GM18907 (cell line): Measurements from ENCODE around the gene TAF1B.

Source experiments
- ATAC-seq: cut with Tn5 transposase; IDR thresholded peaks from one replicate; pipeline ENCODE4 v1.9.1; 2021; ENCODE audit warnings: mild to moderate bottlenecking, moderate library complexity; ENCODE audit not compliant: unreplicated experiment

TAF1B gene

DNA sequence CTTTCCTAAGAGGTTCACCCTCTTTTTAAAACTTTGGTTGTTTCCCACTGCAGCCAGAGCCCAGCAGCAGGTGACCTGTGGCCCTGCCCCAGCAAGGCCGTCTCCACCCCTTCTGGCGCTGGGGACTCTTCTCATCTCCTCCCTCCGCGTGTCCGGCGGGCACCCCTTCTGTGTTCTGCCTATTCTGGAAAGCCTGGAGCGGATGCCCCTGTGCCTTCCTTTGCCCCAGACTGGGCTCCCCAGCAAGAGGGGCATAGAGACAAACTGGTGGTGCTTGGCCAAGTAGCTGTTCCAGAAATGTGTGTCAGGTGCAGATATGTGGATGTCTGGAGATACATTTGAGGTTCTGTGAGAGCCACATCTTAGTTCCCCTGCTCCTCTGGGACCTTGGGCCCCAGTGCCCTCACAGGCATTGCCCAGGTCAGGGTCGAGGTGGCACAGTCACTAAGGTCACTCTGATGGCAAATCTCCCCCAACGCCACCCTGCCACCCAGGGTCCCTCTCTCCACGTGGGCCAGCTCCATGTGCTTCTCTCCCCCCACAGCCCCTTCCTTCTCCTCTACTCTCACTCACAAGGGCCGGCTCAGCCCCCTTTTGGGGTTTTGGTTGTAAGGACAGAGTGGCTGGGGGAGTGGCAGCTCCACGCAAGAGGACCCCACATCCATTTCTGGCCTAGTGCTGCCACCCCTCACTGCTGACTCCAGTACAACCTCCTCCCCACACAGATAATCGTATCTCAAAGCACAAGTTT, 35.5 kb upstream of the TAF1B start:
- ATAC-seq: no peak

DNA sequence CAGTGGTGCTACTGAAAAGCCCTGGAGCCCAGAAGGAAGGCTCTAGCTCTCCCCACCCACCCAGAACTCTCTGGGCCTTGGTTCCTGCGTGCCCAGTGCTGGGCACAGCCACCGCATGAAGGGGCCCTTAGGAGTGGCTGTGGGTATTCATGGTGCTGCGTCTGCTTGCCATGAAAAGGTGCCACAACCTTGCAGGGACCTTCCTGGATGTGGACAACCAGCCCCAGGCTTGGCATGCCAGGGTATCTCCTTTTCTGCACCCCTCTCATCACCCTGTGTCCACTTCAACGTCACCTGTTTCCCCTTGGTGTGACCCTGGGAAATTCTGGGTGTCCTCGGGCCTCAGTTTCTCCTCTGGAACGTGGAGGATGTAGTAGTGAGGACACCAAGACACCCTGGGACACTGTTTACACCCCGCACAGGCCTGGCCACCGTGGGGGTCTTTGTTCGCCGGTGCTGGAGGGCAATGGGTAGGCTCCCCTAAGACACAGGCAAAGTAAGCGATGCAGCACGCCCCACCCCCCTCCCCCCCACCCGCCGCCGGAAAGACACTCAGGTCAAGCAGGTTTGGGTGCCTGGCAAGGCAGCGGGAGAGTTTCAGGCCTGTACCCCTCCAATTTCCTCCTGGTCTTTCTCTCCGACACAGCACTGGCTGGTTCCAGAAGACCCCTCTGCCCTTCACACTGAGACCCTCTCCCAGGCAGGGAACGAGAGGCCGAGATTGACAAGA, 34.8 kb upstream of the TAF1B start:
- ATAC-seq: no peak

DNA sequence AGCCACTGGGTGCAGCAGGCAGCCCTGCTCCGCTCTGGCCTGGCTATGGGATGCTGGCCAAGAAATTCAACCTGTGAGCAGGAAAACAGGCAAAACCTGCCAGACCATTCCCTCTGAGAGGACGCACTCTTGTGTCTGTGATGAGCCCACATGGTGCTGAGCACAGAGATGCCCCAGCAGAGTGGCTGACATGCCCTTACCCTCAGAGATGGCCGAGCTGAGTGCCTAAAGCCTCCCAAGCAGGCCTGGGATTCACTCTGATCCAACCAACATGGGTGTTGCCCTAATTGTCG, 34.3 kb upstream of the TAF1B start:
- no peak for ATAC-seq

DNA sequence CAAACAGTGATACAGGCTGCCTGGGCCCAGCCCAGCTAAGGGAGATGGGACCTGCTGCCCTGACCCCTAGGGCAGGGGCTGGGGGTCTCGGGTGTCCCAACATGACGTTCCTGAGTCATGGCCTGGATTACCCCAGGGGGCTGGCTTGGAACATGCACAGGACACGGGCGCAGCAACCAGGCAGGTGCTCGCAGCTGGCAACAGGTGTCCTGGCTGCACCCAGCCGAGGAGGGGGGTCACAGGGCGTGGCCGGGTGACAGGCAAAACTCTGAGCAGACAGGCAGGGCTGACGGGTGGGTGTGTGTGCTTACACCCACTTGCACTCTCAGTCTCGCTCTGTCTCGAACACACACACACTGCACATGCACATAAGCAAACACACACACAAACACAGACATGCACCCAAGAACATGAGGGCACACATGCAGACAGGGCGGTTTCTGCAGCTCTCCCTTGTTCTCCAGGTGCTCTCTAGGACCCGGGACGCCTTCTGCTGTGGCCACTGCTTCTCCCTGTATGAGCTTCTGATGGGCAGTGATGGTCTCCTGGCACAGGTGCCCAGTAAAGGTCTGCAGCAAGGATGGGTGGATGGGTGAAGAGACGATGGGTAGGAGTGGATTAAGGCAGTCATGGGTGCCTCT, 33.7 kb upstream of the TAF1B start:
- ATAC-seq: no peak

DNA sequence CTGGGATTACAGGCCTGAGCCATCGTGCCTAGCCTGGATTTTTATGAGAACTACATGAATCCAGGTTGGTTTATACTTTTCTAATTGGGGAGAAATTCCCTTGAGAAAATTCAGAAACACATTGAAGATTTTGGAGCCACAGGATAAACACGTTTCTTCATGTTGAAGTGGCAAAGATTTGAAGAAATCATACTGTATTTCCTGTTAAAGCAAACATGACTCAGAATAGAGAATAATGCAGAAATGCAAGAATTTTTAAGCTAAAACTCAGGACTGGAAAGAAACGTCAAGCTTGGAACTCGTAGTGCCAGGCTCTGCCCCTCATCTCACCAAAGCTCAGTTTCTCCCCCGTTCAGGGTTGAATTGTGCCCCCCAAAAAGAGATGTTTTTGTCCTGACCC, 32.1 kb upstream of the TAF1B start:
- no peak for ATAC-seq

DNA sequence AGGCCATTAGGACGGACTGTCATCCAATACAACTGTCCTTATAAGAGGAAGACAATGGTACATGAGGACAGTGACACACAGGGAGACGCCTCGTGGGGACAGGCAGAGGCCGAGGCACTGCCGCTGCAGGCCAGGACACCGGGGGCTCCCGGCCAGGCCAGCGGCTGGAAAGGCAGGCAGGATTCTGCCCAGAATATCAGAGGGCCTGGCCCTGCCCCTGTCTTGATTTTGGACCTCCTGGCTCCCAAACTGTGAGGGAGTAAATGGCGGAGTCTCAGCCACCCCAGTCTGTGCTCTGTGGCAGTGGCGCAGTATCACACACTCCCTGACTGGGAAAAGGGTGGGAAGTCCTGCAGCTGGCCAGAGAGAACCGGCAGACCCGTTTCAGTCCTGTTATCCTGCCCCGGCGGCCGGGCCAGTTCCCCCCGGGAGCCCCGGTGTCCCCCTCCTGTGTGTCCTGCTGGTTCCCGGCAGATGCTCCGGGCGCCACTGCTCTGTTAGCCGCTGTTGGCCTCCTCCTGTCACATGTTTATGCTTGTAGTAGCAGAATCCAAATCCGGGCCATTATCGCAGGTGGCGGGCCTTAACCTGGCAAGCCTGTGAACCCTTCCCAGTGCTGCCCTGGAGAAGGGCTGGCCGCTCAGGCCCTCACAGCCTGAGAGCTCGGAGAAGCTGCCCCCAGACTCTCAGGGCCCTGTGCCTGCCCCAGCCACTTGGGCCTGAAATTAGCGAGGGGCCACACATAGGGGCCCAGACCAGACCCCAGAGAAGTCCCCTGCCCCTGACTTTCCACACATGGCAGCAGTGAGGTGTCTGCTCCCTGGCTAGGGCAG, 31.4 kb upstream of the TAF1B start:
- no peak for ATAC-seq

DNA sequence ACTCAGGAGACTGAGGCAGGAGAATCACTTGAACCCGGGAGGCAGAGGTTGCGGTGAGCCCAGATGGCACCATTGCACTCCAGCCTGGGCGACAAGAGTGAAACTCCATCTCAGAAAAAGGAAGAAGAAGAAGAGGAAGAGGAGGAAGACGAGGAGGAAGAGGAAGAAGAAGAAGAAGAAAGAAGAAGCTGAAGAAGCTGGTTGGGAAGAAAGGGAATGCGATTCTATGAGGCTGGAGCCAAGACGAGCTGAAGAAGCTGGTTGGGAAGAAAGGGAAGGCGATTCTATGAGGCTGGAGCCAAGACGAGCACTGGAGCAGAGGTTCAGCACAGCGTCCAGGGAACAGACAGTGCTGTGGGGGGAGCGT, 30.3 kb upstream of the TAF1B start:
- ATAC-seq: no peak

DNA sequence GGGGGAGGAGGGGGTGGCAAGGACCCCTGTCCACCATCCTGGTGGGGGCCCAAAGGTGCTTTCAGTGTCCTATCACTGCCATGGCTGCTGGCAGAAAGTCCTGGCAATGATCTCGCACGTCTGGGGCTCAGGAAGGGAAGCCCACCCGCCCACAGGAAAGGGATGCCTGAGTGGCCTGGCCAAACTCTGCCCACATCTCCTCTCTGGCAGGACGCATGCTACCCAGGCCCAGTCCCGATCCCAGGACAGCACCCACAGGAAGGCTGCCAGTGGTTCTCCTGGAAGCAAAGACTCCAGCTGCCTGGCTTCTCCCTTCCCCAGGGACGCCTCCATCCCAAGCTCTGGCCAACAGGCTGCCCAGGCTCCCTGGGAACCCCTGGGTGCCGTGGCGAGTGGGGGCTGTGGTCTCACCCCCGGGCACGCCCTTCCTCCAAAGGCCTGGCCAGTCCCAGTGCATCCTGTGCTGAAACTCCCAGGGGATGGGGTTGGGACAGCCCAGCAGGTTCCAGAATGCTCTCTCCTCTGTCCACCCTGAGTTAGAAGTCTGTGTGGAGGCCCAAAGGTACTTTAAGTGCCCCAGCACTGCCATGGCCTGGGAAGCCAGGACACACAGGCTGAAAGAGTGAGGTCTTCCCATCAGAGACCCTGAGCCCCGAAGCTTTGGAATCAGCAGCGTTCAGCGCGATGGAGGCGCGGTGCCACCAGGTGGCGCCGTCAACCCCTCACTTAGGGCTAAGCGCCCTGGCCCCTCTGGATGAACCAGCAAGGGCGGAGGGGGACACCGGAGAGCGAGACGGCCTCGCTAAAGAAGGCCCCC, 29.8 kb upstream of the TAF1B start:
- ATAC-seq: no peak

DNA sequence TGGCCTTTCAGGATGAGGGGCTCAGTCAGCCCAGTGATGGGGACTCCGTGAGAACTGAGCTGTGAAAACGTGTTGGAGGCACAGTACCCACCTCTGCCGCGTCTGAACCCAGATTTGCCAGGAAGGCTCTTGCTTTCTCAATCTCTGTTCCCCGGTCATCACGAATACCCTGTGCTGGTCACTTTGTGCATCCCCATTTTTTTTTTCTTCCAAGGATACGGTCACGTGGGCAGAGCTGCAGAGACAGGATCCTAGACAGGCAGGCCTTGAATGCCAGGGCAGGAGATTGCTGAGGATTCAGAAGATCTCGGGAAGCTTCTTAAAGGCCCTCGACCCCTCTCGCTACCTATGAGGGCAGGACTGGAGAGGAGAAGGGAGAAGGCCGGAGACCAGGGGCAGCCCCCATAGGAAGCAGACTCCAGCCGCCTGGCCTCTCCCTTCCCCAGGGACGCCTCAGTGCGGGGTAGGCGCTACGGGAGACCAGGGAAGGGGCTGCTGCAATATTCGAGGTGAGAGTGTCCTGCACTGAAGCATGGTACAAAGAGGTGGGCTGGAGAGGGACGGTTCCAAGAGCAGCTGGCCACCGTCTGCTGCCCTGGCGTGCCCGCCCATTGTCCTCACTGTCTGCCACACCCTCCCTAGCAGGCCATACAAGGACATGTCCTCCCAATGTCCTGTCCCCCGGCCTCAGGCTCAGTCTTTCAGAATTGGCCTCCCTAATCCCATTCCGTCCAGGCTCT, 29.0 kb upstream of the TAF1B start:
- ATAC-seq: no peak

DNA sequence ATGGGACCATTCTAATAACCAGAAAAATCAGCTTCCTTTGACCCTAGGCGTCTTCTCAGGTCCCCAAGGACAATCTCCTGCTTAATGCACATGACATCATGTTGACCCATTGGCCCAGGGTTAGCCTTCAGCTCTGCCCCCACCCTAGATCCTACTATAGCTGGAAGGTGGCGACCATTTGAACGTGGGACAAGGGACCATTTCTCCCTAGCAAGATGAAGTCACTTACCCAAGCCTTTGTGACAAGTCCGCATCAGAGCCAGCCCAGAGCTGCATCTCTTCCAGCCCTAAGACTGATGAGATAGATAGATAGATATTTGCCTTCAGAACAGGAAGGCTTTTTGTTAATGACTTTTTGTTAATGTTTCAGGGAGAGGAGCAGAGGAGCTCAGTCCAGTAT, 28.2 kb upstream of the TAF1B start:
- ATAC-seq: no peak

DNA sequence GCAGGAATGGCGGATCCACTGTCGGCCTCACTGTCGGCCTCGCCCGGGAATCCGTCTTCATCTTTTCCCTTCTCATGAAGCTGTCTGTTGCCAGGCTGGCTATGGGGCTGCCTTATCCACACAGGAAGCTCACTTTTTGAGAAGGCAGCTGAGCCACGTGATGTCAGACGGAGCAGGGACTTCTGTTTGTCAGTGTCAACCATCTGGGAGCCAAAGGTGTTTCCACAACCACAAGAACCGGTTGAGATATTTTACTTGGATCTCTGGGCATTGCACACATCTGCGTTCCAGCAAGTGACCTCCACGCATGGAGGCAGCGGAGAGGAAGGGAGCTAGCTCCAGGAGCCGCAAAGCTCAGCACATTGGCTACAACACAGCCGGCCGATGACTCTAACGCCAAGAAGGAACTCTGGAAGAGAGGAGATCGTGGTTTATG, 27.4 kb upstream of the TAF1B start:
- ATAC-seq: no peak

DNA sequence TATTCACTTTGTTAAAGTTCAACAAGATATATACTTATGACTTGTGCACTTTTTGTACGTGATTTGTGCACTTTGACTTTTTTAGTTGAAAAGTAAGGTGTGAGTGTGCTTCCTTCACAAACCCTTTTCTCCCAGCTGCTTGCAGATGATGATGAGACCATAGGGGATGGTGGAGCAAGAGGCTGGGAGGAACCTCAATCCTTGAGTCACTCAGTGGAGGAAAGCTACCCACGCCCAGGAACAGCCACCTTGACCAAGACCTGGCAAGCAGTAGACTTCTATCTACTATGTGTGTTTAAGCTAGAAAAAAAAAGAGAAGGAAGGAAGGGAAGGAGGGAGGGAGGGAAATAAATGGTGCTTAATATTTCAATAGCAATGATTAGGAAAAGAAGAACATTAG, 25.2 kb upstream of the TAF1B start:
- ATAC-seq: no peak

DNA sequence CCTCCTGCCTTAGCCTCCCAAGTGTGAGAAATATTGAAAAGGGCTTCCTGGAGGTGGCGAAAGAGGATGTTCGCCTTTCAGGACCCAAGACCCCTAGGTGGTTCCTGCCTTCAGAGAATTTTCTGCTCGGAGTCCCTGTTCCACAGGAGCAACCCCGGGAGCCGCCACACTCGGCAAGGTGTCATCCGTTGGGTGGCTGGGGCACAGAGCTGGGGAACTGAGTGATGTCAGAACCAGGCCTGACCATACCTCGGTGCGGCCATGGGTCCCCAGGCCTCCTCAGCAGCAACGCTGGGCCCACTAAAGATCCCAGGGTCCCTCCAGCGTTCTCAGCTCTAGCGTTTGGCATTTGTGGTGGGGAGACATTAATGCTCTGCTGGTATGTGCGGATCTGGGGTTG, 23.7 kb upstream of the TAF1B start:
- ATAC-seq: no peak

DNA sequence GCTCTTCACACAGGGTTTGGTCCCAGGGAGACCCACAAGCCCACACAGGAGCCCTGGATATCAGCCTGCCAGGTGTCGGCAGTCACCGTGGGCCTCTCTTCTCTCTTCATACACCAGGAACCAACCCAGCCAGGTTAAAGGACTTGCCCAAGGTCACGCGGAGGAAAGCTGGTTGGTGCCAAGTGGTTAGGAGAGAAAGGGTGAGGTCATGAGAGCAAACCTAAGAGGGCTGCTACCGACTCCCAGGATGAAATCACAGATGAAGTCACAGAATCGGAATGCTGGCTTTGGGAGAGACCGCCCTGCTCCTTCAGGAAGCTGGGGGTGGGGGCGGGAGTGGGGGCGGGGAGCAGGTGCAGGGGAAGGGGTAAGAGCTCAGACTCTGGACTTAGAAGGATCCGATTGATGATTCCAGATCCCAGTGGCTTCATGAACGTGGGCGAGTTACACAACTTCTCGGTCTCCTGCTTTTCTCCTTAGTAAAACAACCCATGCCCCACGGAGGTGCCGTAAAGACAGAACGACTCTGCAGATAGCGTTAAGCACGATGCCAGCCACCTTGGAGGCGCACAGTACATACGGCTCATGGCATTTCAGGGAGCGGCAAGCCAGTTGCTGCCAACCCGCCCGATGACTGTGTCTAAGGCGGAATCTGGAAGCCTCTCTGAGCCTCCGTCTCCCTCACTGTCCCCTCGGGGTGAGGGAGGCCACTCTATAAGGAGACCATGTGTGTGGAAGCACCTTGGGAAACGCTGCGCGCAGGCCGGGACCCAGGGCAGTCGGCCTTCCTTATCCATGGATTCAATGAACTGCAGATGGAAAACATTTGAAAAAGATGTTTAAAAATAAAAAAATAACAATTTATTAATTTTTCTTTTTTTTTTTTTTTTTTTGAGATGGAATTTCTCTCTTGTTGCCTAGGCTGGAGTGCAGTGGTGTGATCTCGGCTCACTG, 23.0 kb upstream of the TAF1B start:
- ATAC-seq: no peak

DNA sequence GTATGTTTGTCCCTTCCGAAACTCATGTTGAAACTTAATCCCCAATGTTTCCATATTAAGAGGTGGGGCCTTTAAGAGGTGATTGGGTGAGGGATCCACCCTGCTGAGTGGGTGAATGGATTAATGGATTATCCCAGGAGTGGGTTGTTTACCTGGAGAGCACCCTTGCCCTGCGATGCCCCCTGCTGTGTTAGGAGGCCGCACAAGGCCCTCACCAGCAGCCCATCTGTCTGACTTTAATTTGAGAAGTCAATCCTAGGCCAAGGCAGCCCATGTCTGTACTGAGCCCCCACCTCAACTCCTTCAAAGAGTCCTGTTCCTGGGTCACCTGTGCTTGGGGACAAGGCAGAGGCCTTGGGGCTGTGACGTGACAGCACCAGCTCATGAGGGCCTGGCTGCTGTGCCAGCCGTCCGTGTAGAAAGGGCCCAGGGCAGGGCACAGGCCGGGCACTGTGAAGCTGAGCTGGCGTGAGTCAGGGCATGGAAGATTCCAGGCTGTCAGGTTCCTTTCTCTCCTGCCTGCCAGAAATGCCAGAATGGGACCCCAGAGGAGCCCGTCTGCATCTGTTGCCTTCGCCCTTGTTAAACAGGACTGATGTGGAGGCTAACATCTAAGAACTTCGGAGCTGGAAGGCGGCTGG, 21.3 kb upstream of the TAF1B start:
- ATAC-seq: no peak

DNA sequence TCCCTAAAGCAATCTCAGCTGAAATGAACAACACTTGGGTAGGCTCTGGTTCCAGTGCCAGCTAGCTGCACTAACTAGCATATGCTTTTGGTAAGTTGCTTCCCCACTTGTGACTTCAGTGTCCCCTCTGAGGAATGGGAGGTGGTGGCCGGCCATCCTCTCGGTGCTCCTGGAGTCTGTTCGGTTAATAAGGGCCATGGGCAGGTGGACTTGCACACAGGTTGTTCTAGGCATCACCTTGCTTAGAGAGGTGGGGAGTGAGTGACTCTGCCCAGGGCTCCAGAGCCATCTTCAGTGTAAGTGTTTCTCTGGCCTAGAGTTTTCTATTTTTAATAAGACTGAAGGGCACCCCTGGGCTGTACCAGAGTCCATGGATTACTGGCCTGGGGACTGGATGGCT, 18.8 kb upstream of the TAF1B start:
- ATAC-seq: no peak

DNA sequence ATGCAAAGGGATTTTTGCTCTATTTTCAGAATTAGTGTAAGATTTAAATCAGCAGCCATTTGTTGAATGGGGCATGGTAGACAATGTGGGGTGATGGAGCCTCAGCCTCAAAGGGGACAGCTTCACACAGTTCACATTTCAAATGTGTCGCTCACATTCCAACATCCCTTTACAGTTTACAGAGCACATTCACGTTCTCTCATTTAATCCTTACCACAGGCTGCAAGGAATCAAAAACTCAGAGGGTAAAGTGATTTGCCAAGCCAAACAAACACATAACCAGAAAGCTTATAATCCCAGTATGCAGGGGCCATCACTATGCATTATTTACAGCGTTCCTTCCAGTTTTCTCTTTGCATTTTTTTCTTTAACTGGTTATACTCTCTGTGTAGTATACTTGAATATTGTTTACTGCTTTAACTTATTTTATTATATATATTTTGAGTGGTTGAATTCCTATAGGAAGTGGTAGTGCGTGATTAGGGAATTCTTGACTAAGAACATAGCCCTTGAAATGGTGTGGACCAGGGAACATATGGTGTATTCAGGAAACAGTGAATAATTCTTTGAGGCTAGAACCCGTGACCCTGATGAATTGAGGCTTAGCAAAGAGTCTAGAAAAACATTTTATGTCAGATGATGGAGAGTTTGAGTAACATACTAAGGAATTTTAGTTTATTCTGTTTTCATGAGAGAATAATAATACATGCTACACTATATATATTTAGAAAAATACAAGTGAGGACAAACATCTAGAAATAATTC, 18.1 kb upstream of the TAF1B start:
- no peak for ATAC-seq

DNA sequence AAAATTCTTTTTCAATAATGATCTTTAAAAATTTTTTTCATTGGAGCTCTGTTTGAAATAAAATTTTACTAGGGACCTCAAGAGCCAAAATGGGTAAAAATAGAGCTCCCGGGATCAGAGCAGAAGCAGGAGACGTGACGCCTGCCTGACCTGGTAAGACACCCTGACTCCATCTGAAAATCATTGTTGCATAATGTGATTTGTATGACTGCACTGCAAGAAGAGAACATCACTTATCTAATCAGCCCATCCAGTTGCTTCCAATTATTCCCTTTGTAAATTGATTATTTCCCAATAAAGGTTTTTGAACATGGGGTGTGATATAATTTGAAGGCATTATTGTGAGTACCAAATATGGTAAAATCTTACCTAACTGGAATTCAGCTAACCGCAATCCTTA, 17.1 kb upstream of the TAF1B start:
- no peak for ATAC-seq
